GM12864 (cell line): ENCODE data around the gene PAK6.

ENCODE experiments used
- DNase-seq: peaks from one replicate; pipeline ENCODE4 v3.0.0-alpha.2; 2011; ENCODE audit warnings: low read depth
- H3K4me3 ChIP-seq: 2 replicates; pipeline ENCODE4 v1.5.1; 2011; ENCODE audit warnings: mild to moderate bottlenecking, low read depth, low read length, control low read depth
- CTCF ChIP-seq: IDR thresholded peaks from 2 replicates; pipeline ENCODE4 v1.5.1; 2011; ENCODE audit warnings: low read depth, mild to moderate bottlenecking, moderate library complexity, low read length, control low read depth, inconsistent platforms; ENCODE audit errors: missing control alignments

The PAK6 gene

GRCh38 chr15:40238532-40239403 is at the start of gene PAK6:
Gene PAK6 (plus strand): TSS chr15:40239063. CDS start chr15:40264786, 25,723 bp downstream.
- no peak for TF ChIP-seq CTCF

GRCh38 chr15:40190591-40190990 is 48.3 kb upstream of the PAK6 start:
- no peak for TF ChIP-seq CTCF
- no peak overlapping the region for H3K4me3 ChIP-seq
- no peak for DNase-seq

More at GRCh38 chr15:40238532-40239403, at the start of gene PAK6:
- H3K4me3 ChIP-seq: no peak within 1 kb of the TSS
- no peak for DNase-seq

- no peak overlapping the region for H3K4me3 ChIP-seq
- TF ChIP-seq CTCF: no peak
- no peak for DNase-seq
Observed at GRCh38 chr15:40192942-40193341, 45.9 kb upstream of the PAK6 start.

GRCh38 chr15:40197434-40197833 is 41.4 kb upstream of the PAK6 start:
- no peak overlapping the region for H3K4me3 ChIP-seq

GRCh38 chr15:40198355-40199085 is 40.3 kb upstream of the PAK6 start:
- TF ChIP-seq CTCF: no peak
- no peak overlapping the region for H3K4me3 ChIP-seq
- DNase-seq: no peak

More at GRCh38 chr15:40197434-40197833, 41.4 kb upstream of the PAK6 start:
- no peak for TF ChIP-seq CTCF
- no peak for DNase-seq

- TF ChIP-seq CTCF: no peak
- no peak for DNase-seq
- H3K4me3 ChIP-seq: no peak overlapping the region
Observed at GRCh38 chr15:40204100-40204499, 34.8 kb upstream of the PAK6 start.
